ENCODE measurements around the gene WDFY3.

DNA sequence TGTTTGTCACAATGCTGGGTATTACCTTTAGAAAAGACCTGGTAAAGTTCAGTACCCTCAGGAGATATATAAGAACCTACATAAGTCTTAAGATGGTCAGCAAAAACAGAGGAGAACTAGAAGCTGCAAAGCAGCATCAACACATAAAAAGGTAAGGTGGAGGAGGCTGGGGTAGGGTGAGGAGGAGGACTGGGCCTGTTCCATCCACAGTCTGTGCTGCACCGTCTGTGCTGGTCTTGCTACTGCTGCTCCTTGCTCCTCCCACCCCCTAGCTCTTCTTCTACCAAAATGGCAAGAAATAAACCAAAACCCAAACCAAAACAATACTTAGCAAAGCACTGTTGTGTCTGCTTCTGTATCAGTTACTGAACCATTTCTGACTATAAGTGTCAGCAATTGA lies 281.4 kb downstream of the WDFY3 start:
- TF ChIP-seq, protein P1, sequence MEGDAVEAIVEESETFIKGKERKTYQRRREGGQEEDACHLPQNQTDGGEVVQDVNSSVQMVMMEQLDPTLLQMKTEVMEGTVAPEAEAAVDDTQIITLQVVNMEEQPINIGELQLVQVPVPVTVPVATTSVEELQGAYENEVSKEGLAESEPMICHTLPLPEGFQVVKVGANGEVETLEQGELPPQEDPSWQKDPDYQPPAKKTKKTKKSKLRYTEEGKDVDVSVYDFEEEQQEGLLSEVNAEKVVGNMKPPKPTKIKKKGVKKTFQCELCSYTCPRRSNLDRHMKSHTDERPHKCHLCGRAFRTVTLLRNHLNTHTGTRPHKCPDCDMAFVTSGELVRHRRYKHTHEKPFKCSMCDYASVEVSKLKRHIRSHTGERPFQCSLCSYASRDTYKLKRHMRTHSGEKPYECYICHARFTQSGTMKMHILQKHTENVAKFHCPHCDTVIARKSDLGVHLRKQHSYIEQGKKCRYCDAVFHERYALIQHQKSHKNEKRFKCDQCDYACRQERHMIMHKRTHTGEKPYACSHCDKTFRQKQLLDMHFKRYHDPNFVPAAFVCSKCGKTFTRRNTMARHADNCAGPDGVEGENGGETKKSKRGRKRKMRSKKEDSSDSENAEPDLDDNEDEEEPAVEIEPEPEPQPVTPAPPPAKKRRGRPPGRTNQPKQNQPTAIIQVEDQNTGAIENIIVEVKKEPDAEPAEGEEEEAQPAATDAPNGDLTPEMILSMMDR (conservative IDR thresholded peaks at IDR 0.05; ENCODE audit: low read depth, low read length) = no peak
- TF ChIP-seq RAD21 (IDR thresholded peaks at IDR 0.05; ENCODE audit: low read length) (no peak), RCOR1 (IDR thresholded peaks at IDR 0.05; ENCODE audit: insufficient replicate concordance, low read length) (no peak), FOS (IDR thresholded peaks at IDR 0.05; ENCODE audit: low read depth, low read length) (no peak), POLR2A (IDR thresholded peaks at IDR 0.05; ENCODE audit: low read depth, low read length) (no peak), BHLHE40 (IDR thresholded peaks at IDR 0.05; ENCODE audit: low read depth, low read length) (no peak)
